Measurements from ENCODE around the gene EEF1G. TPM values are rescaled to one million over a fixed set of nuclear protein-coding genes. Genes with fewer than 3 reads are reported as not detected.

EEF1G gene
- total RNA-seq, 1 experiment from 2014 or later = 2,008 TPM

- Histone ChIP-seq H3K9me2 (ENCODE audit: insufficient read depth) (no peaks in the 10 kb centered on the region), H3K4me3 (no peak overlapping the region), H3K27me3 (ENCODE audit: insufficient read depth, low read depth) (no peaks in the 10 kb centered on the region), H4K20me1 (ENCODE audit: insufficient read depth) (no peaks in the 10 kb centered on the region), H3K4me1 (replicated peaks; ENCODE audit: insufficient read depth) (peaks cover 13% of the 10 kb centered on the region), H3K79me2 (ENCODE audit: low read depth) (peaks cover 18% of the 10 kb centered on the region), H3F3A (ENCODE audit: insufficient read depth, low read depth) (peaks cover 47% of the 10 kb centered on the region), H2AFZ (no peak overlapping the region), H3K4me2 (no peak overlapping the region), H3K9me3 (ENCODE audit: insufficient read depth, low read depth) (no peaks in the 10 kb centered on the region), H3K36me3 (ENCODE audit: low read depth) (peaks cover 9% of the 10 kb centered on the region; the same call in 1 of the 2 replicates), H3K27ac (no peak overlapping the region)
- ChIA-PET CTCF (no interaction called here), POLR2A (ENCODE audit: unreplicated experiment) (no interaction called here)
- DNase-seq = no peak
- TF ChIP-seq CTCF (conservative IDR thresholded peaks at IDR 0.05) (no peak), EZH2 (IDR thresholded peaks at IDR 0.05; ENCODE audit: low read depth) (no peak)
- intact Hi-C loops (cut with micrococcal nuclease; ENCODE audit: unreplicated experiment) = no loop called here
- no TSS peak for BruUV-seq (replicated peaks)
Measured at GRCh38 chr11:62607714-62608113, 34.0 kb upstream of the EEF1G start.

DNA sequence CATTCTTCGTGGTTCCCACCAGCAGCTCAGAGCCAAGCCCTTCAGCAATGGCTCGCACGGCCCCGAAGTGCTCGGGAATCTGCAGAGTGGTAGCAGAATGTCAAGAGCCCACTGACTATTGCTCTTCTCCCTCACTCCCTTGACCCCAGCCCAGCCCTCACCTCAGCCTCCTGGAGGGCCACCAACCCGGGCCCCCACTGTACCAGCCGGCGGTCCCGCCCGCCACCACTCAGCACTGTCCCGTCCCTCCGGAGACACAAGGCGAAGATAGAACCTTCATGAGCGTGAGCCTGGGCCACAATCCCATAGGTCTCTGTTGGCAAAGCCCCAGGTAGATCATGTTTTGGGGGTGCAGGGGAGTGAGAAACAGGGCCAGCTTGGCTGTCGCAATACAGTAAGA, 32.2 kb upstream of the EEF1G start:
- BruUV-seq (replicated peaks) = no TSS peak
- intact Hi-C loops (cut with micrococcal nuclease; ENCODE audit: unreplicated experiment) = no loop called here
- Histone ChIP-seq H3K79me2 (ENCODE audit: low read depth) (peaks cover 17% of the 10 kb centered on the region), H3K27ac (no peak overlapping the region), H3F3A (ENCODE audit: insufficient read depth, low read depth) (peaks cover 40% of the 10 kb centered on the region), H3K9me2 (ENCODE audit: insufficient read depth) (no peaks in the 10 kb centered on the region), H3K9me3 (ENCODE audit: insufficient read depth, low read depth) (no peaks in the 10 kb centered on the region), H3K36me3 (ENCODE audit: low read depth) (peaks cover 9% of the 10 kb centered on the region; the same call in 1 of the 2 replicates), H3K4me2 (no peak overlapping the region), H3K4me1 (replicated peaks; ENCODE audit: insufficient read depth) (peaks cover 6% of the 10 kb centered on the region), H4K20me1 (ENCODE audit: insufficient read depth) (no peaks in the 10 kb centered on the region), H3K4me3 (no peak overlapping the region), H2AFZ (no peak overlapping the region), H3K27me3 (ENCODE audit: insufficient read depth, low read depth) (no peaks in the 10 kb centered on the region)
- TF ChIP-seq EZH2 (IDR thresholded peaks at IDR 0.05; ENCODE audit: low read depth) (no peak), CTCF (conservative IDR thresholded peaks at IDR 0.05) (no peak)
- ChIA-PET CTCF (no interaction called here), POLR2A (ENCODE audit: unreplicated experiment) (no interaction called here)
- DNase-seq = no peak

DNA sequence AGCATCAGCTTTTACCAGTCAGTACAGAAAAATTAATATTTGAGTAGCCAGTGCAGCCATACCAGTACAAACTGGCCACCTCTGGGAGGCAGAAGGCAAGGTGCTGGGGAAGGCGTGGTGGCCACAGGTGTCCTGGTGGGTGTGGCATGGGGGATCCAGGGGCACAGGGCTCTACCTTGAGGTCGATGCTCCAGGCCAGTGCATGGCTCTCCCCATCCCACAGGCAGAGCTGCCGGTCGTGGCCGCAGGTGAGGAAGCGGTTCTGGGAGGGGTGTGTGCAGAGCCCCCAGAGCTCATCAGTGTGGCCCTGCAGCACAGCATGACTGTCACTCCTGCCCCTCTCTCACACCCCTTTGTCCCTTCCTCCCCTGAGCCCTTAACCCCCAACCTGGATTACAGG, 31.8 kb upstream of the EEF1G start:
- Histone ChIP-seq H3K79me2 (ENCODE audit: low read depth) (peaks cover 17% of the 10 kb centered on the region), H3K36me3 (ENCODE audit: low read depth) (peaks cover 9% of the 10 kb centered on the region; the same call in 1 of the 2 replicates), H3F3A (ENCODE audit: insufficient read depth, low read depth) (peaks cover 36% of the 10 kb centered on the region), H3K4me2 (no peak overlapping the region), H3K27me3 (ENCODE audit: insufficient read depth, low read depth) (no peaks in the 10 kb centered on the region), H4K20me1 (ENCODE audit: insufficient read depth) (no peaks in the 10 kb centered on the region), H3K4me3 (no peak overlapping the region), H2AFZ (no peak overlapping the region), H3K4me1 (replicated peaks; ENCODE audit: insufficient read depth) (peaks cover 2% of the 10 kb centered on the region), H3K9me2 (ENCODE audit: insufficient read depth) (no peaks in the 10 kb centered on the region), H3K27ac (no peak overlapping the region), H3K9me3 (ENCODE audit: insufficient read depth, low read depth) (no peaks in the 10 kb centered on the region)
- no TSS peak for BruUV-seq (replicated peaks)
- no peak for TF ChIP-seq EZH2 (IDR thresholded peaks at IDR 0.05; ENCODE audit: low read depth)
- no peak for TF ChIP-seq CTCF (conservative IDR thresholded peaks at IDR 0.05)
- intact Hi-C loops (cut with micrococcal nuclease; ENCODE audit: unreplicated experiment) = no loop called here
- POLR2A ChIA-PET (ENCODE audit: unreplicated experiment) = interaction anchor here (0.7 kb wide), 1 partner anchor 9 kb away, joined by 3 read pairs; no protein-coding TSS in a partner anchor
- DNase-seq = no peak
- CTCF ChIA-PET = no interaction called here
